Urinary bladder (tissue), 4 donors: ENCODE results near the gene COL5A2. TPM values are rescaled to one million over a fixed set of nuclear protein-coding genes. Genes with fewer than 3 reads are reported as not detected.

Source experiments
- DNase-seq: peaks from one replicate; pipeline ENCODE4 v3.0.0-alpha.2; 2015; ENCODE audit errors: extremely low spot score
- H3K27ac ChIP-seq: one replicate; pipeline ENCODE4 v1.5.1; 2013; ENCODE audit warnings: low read depth, mild to moderate bottlenecking, moderate library complexity
- H3K36me3 ChIP-seq: one replicate; pipeline ENCODE4 v1.6.1; 2013; ENCODE audit warnings: mild to moderate bottlenecking, moderate library complexity; ENCODE audit not compliant: insufficient read depth
- H3K4me1 ChIP-seq: one replicate; pipeline ENCODE4 v1.6.1; 2013; ENCODE audit warnings: mild to moderate bottlenecking, moderate library complexity; ENCODE audit not compliant: insufficient read depth
- H3K4me3 ChIP-seq: one replicate; pipeline ENCODE4 v1.5.1; 2013; ENCODE audit warnings: low read depth, low read length
- whole genome bisulfite sequencing: extraction: QIAGEN DNeasy Blood & Tissue Kit; methylation state at CpG from one replicate; pipeline ENCODE4 v1.1.7; 2013; 5-methylcytosine and 5-hydroxymethylcytosine counted together
- polyA plus RNA-seq: library from polyadenylated mRNA; stranded (reverse); fragments of 200-250 nt; gene quantifications from one replicate; pipeline ENCODE4 v1.2.3, GENCODE V29; 2013
- total RNA-seq: library from RNA; depleted of rRNA; stranded (reverse); fragments of >200 nt; gene quantifications from one replicate; pipeline ENCODE4 v1.2.3, GENCODE V29; 2014
- donor health status: healthy with polysubstance abuse.
- donor health status: healthy.

COL5A2 gene
- total and polyA plus RNA-seq, 2 donors: 112 to 964 TPM

- peak overlapping the region; percentile 16 for H3K27ac ChIP-seq
- no peaks in the 10 kb centered on the region for H3K36me3 ChIP-seq
- peaks cover 2% of the 10 kb centered on the region for H3K4me1 ChIP-seq
- no peak overlapping the region for H3K4me3 ChIP-seq
- no peak for DNase-seq
- WGBS: 64% methylated on average over 1 of the region's 1 CpG
These were observed 7.5 kb downstream of the COL5A2 start for GRCh38 chr2:189171956-189172609.

GRCh38 chr2:189168856-189169499, 10.6 kb downstream of the COL5A2 start:
- 57% methylated on average over 2 of the region's 2 CpGs for WGBS

DNA sequence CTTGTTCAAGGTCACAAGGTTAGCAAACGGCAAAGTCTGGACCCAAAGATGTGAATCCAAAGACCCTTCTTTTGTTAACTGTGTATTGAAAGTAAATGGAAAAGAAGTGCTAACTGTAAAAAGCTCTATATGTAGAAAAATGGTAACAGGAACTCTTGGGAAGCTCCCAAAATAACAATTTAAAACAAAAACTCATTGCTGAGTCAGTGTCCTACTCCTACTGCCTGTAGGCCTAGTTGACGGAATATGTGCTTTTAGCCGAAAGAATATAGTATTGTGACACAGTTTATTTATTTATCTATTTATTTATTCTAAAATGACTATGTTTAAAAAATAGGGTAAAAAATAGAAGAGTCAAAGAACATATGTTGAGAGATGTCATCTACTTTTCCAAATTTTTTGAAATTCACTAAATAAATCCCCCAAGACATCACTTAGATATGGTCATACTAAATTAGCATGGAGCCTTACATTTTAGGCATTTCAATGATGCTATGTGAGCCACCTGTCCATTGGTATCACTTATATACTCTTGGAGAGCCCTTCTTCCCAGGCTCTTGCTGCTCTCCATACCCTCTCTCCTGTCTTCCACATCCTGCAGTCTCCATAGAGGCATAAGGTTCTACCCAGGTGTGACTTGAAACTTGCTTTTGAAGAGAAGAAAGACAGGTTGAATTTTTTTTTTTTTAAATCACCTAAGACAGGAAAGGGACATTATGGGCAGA, 13.7 kb downstream of the COL5A2 start:
- Histone ChIP-seq H3K4me3 (no peak overlapping the region), H3K4me1 (peaks cover 2% of the 10 kb centered on the region), H3K36me3 (no peaks in the 10 kb centered on the region), H3K27ac (no peak overlapping the region)
- 87% methylated on average over 3 of the region's 3 CpGs for WGBS
- no peak for DNase-seq

More at GRCh38 chr2:189168856-189169499, 10.6 kb downstream of the COL5A2 start:
- H3K27ac ChIP-seq: no peak overlapping the region
- DNase-seq: no peak
- peaks cover 2% of the 10 kb centered on the region for H3K4me1 ChIP-seq
- H3K36me3 ChIP-seq: no peaks in the 10 kb centered on the region
- no peak overlapping the region for H3K4me3 ChIP-seq

DNA sequence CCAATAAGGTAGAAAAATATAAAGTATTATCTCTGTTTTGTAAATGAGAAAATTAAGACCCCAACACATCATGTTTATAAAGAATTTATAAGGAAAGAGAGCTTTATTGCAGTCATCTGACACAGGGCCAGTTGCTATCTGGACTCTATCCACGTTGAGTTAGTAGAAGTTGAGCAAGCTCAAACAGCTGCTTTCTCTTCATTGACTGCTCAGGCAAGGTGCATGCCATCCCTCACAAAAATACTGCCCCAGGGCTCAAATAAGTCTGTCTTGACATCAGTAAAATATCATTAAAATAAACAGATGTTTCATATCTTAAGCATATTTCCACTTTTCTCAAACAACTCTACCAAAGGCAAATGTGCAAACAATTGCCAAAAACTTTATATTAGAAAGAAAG, 14.8 kb downstream of the COL5A2 start:
- H3K4me3 ChIP-seq: no peak overlapping the region
- H3K4me1 ChIP-seq: peaks cover 2% of the 10 kb centered on the region
- no peaks in the 10 kb centered on the region for H3K36me3 ChIP-seq
- no peak overlapping the region for H3K27ac ChIP-seq
- 15% methylated on average over 1 of the region's 1 CpG for WGBS
- DNase-seq: no peak

DNA sequence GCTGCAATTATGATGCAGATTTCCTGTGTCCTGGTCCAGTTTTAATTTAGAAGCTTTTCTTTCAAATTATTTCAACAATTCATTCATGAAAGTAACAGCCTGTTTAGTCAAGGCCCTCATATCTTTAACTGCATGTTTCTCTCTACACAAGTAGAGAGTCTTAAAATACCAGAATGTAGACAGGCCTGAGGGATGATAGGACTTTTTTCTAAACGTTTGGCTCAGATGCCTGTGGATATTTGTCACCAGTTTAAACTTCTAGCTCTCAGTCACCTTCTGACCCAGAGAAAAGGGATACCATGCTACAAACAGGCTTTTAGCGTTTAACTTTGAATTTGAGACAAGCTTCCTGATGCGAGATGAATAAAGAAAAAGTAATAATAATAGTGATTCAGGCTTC, 15.7 kb downstream of the COL5A2 start:
- H3K36me3 ChIP-seq: no peaks in the 10 kb centered on the region
- no peak overlapping the region for H3K4me3 ChIP-seq
- H3K27ac ChIP-seq: no peak overlapping the region
- WGBS: 17% methylated on average over 3 of the region's 3 CpGs
- peaks cover 2% of the 10 kb centered on the region for H3K4me1 ChIP-seq
- no peak for DNase-seq

GRCh38 chr2:189162566-189162965, 17.0 kb downstream of the COL5A2 start:
- no peak for DNase-seq
- H3K4me1 ChIP-seq: no peaks in the 10 kb centered on the region
- no peaks in the 10 kb centered on the region for H3K36me3 ChIP-seq
- H3K4me3 ChIP-seq: no peak overlapping the region
- H3K27ac ChIP-seq: no peak overlapping the region

GRCh38 chr2:189161894-189162293, 17.7 kb downstream of the COL5A2 start:
- H3K27ac ChIP-seq: no peak overlapping the region
- H3K4me3 ChIP-seq: no peak overlapping the region
- WGBS: 75% methylated on average over 3 of the region's 3 CpGs
- H3K4me1 ChIP-seq: no peaks in the 10 kb centered on the region
- DNase-seq: no peak
- H3K36me3 ChIP-seq: no peaks in the 10 kb centered on the region

DNA sequence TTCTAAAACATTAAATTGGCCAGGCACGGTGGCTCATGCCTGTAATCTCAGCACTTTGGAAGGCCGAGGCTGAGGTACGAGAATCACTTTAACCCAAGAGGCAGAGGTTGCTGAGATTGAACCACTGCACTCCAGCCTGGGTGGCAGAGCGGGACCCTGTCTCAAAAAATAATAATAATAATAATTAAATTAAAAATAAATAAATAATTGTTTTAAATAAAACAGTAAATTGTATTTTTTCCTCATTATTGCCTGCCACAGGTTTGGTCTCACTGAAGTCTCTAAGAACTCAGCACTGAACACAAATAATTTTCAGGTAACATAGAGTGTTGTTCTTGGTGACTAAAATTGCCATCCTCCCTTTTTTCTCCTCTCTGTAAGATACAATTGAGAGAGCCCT, 19.8 kb downstream of the COL5A2 start:
- Histone ChIP-seq H3K27ac (no peak overlapping the region), H3K4me1 (no peaks in the 10 kb centered on the region), H3K4me3 (no peak overlapping the region), H3K36me3 (no peaks in the 10 kb centered on the region)
- WGBS: 80% methylated on average over 4 of the region's 4 CpGs
- DNase-seq: no peak

DNA sequence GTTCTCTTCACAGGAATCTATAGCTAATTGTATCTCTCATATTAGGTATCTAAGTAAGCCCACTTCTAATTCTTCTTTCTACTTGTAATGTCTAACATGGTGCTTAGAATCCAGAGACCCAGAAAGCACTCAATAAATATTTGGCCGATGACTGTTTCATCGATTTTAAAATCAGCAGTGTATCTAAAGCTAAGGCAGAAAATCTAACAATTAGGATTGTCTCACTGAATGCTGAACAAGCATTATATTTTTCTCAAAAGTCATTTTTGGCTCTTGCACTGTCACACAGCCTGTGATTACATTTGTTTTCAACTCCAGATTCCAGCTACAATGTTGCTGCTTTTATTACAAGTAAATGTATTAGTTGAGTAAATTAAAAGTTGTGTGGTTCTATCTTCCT, 20.3 kb downstream of the COL5A2 start:
- no peak overlapping the region for H3K27ac ChIP-seq
- WGBS: 83% methylated on average over 2 of the region's 2 CpGs
- DNase-seq: no peak
- H3K36me3 ChIP-seq: no peaks in the 10 kb centered on the region
- H3K4me3 ChIP-seq: no peak overlapping the region
- no peaks in the 10 kb centered on the region for H3K4me1 ChIP-seq

GRCh38 chr2:189157939-189158338, 21.6 kb downstream of the COL5A2 start:
- no peak for DNase-seq
- H3K36me3 ChIP-seq: no peaks in the 10 kb centered on the region
- no peaks in the 10 kb centered on the region for H3K4me1 ChIP-seq
- no peak overlapping the region for H3K27ac ChIP-seq
- WGBS: 84% methylated on average over 1 of the region's 1 CpG
- no peak overlapping the region for H3K4me3 ChIP-seq

GRCh38 chr2:189157456-189157855, 22.1 kb downstream of the COL5A2 start:
- H3K27ac ChIP-seq: no peak overlapping the region
- H3K36me3 ChIP-seq: no peaks in the 10 kb centered on the region
- H3K4me1 ChIP-seq: no peaks in the 10 kb centered on the region
- no peak overlapping the region for H3K4me3 ChIP-seq
- no peak for DNase-seq

GRCh38 chr2:189155795-189156194, 23.8 kb downstream of the COL5A2 start:
- Histone ChIP-seq H3K4me1 (no peaks in the 10 kb centered on the region), H3K27ac (no peak overlapping the region), H3K4me3 (no peak overlapping the region), H3K36me3 (no peaks in the 10 kb centered on the region)
- no peak for DNase-seq
- WGBS: 48% methylated on average over 1 of the region's 1 CpG

DNA sequence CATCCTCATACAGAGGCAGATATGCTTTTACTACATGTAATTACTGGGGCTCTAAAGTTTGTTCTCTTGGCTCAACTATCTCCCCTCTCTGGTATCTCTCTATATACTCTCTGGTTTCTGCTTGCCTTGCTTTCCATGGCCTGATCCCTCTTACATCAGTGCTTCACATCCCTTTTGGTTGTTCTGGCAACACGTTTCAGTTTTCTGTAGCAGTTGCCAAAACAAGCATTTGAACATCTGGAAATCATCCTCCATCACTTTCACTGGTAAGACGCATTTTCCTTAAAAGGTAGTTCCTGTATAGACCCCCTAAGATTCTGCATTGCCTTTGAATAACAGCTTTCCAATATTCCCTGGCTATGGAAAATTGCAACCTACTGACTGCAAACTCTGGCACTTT, 25.9 kb downstream of the COL5A2 start:
- H3K4me1 ChIP-seq: no peaks in the 10 kb centered on the region
- 29% methylated on average over 2 of the region's 2 CpGs for WGBS
- H3K27ac ChIP-seq: no peak overlapping the region
- DNase-seq: peak; percentile 58
- H3K4me3 ChIP-seq: no peak overlapping the region
- H3K36me3 ChIP-seq: no peaks in the 10 kb centered on the region

- DNase-seq: no peak
- Histone ChIP-seq H3K27ac (no peak overlapping the region), H3K4me3 (no peak overlapping the region), H3K4me1 (no peaks in the 10 kb centered on the region), H3K36me3 (no peaks in the 10 kb centered on the region)
- WGBS: 37% methylated on average over 3 of the region's 3 CpGs
These were observed 27.1 kb downstream of the COL5A2 start for GRCh38 chr2:189152483-189152882.
